GM19328 (cell line): Measurements from ENCODE around the gene MEST.
"Not testable (repeated sequence)": the region's sequence is repeated elsewhere in the genome, so short reads cannot be mapped to it uniquely, and the experiment has no call there.

Source experiments
- ATAC-seq: cut with Tn5 transposase; IDR thresholded peaks from one replicate; pipeline ENCODE4 v1.9.1; 2021; ENCODE audit warnings: mild to moderate bottlenecking, moderate library complexity; ENCODE audit not compliant: unreplicated experiment

MEST gene

GRCh38 chr7:130483031-130483430, 8.9 kb upstream of the MEST start:
- ATAC-seq = no peak

- no peak for ATAC-seq
Observed at GRCh38 chr7:130485734-130486113, 6.2 kb upstream of the MEST start.

GRCh38 chr7:130486114-130486953, 5.6 kb upstream of the MEST start:
- ATAC-seq = no peak

- no peak for ATAC-seq
Observed at GRCh38 chr7:130486954-130487436, 4.9 kb upstream of the MEST start.

GRCh38 chr7:130488392-130489139, 3.3 kb upstream of the MEST start:
- no peak for ATAC-seq

- ATAC-seq = no peak
Observed at GRCh38 chr7:130489140-130489983, 2.5 kb upstream of the MEST start.

DNA sequence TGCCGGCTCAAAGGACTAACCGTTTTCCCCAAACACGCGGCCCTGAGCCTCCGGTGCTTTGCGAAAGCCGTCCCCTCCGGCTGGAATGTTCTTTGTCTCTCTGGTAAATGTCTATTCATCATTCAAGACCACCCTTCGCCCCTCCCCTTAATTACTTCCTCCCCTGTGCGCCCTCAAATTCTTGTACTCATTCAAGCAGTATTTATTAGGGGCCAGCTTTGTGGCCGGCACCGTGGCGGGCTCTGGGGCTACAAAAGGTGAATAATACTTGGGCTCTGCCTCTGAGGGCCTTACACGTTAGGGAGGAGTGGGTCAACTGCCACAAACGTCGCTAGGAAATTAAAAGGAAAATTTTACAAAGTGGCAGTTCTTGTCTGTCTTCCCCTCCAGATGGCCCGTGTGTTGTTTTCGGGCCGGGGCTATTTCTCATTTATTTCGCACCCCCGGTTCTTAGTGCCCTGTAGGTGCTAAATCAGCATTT, 1.5 kb upstream of the MEST start:
- ATAC-seq = no peak

DNA sequence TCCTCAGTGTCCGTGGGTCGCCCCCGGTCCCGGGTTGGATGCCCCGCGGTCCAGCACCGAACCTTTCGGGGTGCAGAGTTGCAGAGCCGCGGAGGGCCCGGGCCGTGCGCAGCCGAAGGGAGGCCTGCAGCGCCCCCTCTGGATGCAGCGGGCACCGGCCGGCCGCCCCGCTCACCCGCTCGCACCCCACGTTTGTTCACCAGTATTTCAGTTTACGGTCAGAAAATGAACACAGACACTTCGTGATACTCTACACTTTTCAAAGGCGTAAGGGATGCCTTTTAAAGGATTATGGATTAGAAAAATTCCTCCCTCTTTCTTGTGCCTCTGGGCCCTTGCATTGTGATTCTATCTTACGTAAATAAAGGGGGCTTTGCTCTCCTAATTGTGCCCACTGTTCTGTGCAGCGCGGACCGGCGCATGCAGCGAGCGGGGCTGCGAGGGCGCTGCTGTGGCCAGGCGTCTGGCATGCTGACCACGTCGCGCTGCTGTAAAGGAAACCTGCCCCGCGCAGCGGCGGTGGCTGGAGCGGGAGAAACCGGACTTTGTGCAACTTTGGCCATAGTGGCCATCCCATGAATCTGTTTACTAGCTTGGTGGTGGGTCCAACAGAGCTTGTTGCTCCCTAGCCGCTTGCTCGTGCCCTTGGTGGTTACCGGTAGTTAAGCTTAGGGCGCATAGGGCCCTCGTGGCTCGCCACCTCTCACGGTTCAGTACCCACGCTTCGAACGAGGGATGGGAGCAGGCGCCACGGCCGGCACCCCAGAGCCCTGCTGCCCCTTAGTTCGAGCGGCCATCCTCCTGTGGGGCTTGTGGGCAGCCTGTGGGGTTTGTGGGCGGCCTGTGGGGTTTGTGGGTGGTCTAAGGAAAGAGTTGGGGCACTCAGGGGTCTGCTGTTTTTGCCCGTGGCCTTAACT, 739 bp upstream of the MEST start:
- no peak for ATAC-seq

GRCh38 chr7:130492523-130493274, 814 bp downstream of the MEST start:
- no peak for ATAC-seq

DNA sequence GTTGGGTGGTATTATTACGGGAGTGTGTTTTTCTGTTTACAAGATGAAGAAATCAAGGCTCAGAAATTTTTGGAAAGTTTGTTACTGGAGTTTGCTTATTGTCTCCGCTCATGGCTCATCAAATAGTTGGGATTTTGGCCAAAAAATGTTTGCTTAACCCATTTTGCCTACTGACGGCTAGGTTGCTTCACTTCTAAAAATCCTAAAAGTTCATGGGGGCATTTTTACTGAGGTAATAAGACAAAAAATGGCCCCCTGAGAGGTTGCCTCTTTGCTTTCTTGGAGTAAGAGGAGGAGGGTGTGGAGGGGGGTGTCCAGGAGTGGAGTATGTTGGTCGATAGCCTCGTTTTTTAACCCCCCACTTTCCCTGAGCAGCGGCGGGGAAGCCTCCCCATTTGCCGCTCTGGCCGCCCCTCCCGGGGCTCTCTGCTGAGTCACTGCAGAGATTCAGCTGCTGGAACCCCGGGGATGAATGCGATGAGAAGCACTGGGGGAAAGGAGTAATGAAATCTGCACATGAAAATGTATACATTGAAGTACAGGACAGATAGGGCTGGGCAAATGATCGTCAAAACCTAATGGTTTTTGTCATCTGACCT, 1.5 kb downstream of the MEST start:
- ATAC-seq = no peak

GRCh38 chr7:130494431-130494858, 2.6 kb downstream of the MEST start:
- ATAC-seq = no peak

DNA sequence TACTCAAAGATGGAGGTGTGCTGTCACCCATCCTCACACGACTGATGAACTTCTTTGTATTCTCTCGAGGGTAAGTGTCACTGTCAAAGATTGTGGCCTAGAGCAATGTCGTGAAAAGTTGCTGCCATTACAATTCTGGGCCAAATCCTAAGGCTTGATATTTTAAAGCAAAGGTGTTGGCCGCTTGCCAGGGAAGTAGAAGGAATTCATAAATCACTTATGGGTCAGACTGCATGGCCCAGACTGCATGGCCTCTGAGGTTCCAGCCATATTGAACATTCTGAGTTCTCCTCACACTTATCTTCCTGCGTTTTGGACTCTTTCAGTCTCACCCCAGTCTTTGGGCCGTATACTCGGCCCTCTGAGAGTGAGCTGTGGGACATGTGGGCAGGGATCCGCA, 8.6 kb downstream of the MEST start:
- no peak for ATAC-seq

DNA sequence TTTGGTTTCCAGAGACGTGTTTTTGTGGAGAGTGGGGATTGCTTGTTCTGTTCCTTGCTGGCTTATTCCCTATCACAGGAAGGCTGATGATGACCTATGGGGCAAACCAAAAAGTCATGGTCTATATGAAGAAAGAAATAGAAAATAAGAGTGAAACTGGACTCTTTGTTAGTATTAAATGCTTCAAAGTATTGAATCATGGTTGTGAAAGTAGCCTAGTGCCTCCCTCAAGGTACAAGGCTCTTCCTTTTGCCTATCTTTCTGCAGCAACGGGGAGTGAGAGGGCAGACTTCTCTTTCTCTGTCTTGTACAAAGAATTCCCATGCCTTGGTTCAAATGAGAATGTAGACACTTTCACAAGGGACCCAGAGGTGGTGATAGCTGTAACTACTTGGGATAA, 9.0 kb downstream of the MEST start:
- no peak for ATAC-seq

DNA sequence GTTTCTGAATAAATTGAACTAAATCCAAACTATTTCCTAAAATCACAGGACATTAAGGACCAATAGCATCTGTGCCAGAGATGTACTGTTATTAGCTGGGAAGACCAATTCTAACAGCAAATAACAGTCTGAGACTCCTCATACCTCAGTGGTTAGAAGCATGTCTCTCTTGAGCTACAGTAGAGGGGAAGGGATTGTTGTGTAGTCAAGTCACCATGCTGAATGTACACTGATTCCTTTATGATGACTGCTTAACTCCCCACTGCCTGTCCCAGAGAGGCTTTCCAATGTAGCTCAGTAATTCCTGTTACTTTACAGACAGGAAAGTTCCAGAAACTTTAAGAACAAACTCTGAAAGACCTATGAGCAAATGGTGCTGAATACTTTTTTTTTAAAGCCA, 13.9 kb downstream of the MEST start:
- no peak for ATAC-seq

- no peak for ATAC-seq
Observed at GRCh38 chr7:130506358-130506757, 14.5 kb downstream of the MEST start.

- not testable (repeated sequence) for ATAC-seq
Observed at GRCh38 chr7:130512038-130512437, 20.2 kb downstream of the MEST start.

DNA sequence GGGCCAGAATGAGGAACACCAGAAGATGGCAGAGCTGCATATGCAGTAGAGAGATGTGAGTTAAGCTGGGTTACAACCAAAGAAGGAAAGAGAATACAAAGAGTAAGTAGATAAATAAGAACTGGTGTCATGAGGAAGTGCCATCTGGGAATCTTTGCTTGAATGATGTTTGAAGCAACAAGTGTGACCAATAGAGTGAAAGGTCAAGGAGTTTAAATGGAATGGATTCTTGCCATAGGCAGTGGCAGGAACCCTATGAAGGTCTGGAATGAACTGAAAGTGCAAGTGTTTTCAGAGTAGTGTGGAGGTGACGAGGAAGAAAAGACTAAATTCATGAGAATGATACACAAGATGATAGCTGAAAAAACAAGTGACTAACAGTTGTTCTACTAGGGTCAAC, 21.6 kb downstream of the MEST start:
- no peak for ATAC-seq

DNA sequence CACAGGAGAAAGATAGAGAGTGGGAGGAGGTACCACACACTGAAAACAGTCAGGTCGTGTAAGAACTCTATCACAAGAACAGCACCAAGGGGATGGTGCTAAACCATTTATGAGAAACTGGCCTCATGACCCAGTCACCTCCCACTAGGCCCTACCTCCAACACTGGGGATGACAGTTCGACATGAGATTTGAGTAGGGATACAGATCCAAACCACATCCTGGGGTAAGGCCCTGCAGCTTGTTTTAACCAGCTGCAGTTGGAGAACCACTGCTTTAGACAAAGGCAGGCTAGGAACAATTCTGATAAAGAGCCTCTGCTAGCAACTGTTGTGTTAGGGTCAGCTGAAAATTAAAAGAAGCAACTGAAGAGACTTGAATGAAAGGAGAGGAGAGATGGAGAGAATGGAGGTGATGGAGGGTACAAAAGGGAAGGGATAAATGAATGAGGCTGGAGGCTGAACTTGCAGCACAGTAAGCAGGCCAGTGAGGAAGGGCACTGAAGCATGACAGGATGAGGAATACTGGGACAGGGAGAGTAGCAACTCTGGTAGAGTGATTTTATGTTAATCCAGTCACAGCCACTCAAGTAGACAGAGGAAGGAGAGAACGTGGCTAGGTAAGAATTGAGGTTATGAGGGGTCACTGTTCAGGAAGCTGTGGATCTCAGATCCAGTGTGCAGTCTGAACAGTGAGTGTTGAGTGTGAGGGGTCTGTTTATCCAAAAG, 23.6 kb downstream of the MEST start:
- ATAC-seq = no peak
